Inflammatory macrophage treated with lipopolysaccharide for 4 hours (primary cell): ENCODE data around the gene CREB5.
A peak's percentile ranks its signal among the peaks of the same experiment; 100 is the strongest.

ENCODE experiments used
- DNase-seq: peaks from one replicate; pipeline ENCODE4 v3.0.0-alpha.2; 2020

CREB5 gene

DNA sequence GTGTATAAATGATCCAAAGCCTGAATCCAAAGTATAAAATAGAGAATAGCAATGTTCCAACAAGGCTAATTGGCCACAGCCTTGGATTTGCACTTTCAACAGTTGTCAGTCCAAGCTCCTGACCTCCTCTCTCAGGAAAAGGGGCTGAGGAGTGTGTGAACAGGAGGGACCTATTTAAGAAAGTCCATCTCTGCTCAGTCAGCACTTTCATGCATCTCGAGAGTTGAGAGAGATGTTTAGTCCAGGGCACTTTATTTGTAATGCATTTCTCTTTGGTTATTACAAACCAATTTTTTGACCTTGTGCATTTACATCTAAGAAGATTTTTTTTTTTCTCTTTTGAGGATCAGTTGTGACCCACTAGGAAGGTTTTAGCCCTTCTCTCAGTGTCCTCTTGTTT, 244.2 kb downstream of the CREB5 start:
- no peak for DNase-seq

GRCh38 chr7:28658381-28658780, 246.1 kb downstream of the CREB5 start:
- no peak for DNase-seq

DNA sequence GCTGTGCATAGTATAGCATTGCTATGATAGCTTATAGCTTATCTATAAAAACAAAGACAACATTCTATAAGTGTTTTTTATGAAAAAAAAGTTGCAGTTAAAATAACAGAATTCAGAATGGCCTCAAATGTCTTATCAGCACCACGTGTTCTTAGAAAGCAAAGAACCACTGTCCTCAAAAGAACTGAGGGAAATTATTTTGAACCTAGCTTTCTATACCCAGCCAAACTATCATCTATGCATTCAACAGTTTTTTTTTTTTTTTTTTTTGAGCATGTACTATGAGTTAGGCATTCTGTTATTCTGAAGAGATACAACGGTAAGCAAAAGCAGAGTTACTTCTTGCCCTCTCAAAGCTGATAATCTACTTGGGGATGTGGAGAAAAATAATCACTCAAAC, 247.8 kb downstream of the CREB5 start:
- DNase-seq: no peak

DNA sequence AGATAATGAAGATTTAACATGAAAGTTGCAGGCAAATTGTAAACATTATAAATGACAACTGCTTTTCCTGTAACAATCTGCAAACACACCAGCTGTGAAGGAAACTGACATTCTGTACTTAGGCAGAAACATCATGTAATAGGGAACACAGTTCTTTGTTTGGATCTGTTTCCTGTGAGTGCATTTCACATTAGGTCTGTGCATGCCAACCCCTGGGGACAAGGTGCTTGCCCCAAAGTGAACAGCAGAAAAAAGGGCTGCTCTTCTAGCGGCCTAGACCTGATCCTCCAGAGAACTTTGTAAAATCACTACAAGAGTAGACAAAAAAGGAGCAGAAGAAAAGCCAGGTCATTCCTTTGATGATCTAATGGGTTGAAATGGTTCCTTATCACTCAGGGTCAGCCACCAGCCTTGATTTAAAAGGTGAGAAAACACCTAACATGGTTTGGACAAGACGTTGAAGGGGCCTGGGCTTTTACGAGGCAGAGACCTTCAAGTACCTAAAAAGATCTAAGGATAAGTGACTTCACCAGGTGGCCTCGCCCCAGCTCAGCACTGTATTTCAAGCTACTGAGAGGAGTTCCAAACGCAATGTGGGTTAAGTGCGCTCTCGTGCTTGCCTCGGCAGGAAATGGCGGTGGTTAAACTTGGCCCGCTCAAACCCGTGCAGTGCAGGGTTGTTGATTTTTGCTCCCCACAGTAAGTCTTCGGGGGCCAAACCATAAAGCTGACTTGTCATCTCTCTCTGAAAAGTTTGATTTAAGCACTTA, 249.7 kb downstream of the CREB5 start:
- DNase-seq: no peak

GRCh38 chr7:28666154-28666553, 253.8 kb downstream of the CREB5 start:
- no peak for DNase-seq

DNA sequence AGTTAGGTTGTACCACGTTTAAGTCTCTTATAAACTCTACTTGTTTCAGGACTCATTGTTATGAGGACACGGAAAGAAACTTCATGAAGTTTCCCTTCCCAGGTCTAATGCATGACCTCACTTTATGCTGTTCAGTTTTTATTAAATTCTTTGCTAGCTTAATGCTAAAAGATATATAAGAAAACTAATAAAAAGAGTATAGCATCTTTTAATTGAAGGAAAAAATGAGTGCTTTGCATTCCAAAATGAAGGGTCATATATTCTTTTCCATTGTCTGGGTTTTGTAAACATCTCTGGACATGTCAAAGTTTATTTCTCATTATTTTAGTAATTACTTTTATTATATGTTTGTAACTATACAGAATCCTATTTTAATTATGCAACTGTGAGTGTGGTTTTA, 255.8 kb downstream of the CREB5 start:
- no peak for DNase-seq

DNA sequence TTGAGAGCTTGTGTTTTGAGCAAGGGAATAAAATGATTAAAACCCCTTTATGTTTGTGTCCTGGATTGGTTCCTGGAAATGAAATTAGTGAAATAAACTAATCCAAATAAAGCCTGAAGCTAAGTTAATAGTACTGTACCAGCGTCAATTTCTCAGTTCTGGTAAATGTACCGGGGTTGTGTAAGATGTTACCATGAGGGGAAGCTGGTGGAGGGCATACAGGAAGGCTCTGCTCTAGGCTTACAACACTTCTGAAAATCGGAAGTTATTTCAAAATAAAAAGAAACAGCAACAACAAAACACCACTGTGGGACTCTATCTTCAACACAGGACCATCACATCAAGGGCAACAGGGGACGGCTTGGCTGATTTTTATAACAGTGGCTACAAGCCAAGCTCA, 257.0 kb downstream of the CREB5 start:
- peak; percentile 12 for DNase-seq

DNA sequence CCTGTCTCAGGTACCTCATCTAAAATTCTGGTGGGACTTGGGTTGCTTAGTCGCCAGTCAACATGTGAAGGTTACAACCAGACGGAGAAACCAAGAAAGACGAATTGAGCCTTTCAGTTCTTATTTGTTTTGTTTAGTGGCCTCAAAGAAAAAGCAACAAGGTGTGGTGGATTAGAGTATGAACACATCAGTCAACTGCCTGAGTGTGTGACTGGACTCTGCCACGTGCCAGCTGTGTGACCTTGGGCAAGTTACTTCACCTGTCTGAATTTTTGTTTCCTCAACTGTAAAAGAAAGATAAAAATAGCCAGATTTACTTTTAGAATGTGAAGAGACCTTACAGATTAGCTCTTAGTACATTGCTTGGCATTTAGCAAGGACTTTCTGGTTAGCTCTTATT, 259.2 kb downstream of the CREB5 start:
- no peak for DNase-seq

DNA sequence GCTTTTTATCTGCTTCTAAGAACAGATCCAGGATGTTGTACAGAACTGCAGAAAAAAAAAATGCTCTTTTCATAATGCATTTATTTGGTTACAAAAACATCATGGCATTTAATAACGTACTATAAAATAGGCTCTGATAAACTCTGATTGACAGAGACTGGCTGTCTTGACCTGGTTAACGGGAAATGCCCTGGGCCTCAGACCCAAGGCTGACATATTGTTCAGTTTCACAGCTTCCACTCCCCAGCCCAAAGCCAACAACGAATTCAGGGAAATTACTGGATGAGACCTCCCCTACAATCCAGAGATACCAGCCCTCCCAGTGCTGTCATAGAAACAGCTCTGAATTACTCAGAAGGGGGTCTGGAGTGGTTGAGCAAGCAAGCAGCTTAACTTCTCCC, 260.1 kb downstream of the CREB5 start:
- DNase-seq: no peak

GRCh38 chr7:28674359-28674782, 262.1 kb downstream of the CREB5 start:
- DNase-seq: no peak

DNA sequence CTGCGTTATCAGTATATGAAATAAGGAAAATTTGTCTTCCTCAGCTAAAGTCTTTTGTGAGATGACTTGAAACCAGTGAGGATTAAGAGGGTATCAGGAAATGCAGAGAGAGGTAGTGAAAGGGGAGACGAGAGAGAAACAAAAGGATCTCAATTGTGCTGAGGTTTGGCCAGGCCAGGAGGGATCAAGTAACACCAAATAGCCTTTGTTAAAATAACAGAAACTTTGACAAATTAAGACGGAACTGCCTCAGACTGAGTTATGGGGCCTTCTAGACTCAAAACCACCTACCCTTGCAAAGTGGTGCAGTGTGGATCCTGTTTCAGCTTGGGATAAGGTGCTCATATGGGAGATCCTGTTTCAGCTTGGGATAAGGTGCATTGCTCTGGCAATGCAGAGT, 263.1 kb downstream of the CREB5 start:
- DNase-seq: no peak

GRCh38 chr7:28677668-28678067, 265.4 kb downstream of the CREB5 start:
- no peak for DNase-seq

DNA sequence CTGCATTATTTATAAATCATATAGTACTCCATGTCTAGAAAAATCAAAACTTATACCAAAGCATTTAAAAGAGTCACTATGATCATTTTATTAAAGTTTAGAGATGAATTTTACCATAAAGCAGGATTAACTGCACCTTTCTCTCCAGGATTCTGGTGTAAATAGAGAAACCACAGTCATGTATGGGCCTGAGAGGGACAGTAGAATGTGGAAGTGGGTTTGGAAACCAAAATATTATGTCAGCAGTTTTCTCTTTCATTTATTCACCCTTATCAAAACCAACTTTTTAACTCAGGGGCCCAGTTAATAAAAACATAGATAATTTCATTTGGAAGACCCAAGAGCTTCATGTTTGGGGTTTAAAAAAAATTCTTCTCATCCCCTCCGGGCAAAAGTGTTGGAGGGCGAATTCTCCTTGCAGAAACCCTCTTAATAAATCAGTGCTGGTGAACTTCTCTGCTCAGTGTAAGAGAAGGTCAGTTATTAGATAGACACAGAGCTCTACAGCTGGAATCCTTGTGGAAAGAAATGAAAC, 266.2 kb downstream of the CREB5 start:
- DNase-seq: peak; percentile 31

GRCh38 chr7:28681693-28682310, 269.5 kb downstream of the CREB5 start:
- DNase-seq: peak; percentile 18

DNA sequence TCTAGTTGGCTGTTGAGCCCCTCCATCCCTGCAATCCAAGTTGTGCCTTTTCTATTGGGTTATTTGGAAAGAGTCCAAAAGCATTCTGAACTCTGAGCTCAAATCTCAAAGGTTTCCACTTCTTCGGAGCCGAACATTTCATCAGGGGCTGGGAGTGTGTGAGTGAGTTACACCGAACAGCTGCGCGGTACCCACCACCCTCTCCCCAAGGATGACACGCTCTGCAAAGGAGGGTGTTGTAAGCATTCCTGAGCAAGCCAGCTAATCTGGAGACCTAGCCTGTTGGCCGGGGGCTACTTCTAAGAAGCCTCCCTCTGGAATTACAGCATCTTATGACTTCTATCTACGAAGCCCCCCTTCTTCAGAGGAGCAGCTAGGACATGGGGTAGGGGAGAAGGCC, 270.5 kb downstream of the CREB5 start:
- no peak for DNase-seq

GRCh38 chr7:28684650-28685241, 272.4 kb downstream of the CREB5 start:
- DNase-seq: peak; percentile 75

GRCh38 chr7:28685242-28685643, 272.9 kb downstream of the CREB5 start:
- DNase-seq: peak; percentile 57

DNA sequence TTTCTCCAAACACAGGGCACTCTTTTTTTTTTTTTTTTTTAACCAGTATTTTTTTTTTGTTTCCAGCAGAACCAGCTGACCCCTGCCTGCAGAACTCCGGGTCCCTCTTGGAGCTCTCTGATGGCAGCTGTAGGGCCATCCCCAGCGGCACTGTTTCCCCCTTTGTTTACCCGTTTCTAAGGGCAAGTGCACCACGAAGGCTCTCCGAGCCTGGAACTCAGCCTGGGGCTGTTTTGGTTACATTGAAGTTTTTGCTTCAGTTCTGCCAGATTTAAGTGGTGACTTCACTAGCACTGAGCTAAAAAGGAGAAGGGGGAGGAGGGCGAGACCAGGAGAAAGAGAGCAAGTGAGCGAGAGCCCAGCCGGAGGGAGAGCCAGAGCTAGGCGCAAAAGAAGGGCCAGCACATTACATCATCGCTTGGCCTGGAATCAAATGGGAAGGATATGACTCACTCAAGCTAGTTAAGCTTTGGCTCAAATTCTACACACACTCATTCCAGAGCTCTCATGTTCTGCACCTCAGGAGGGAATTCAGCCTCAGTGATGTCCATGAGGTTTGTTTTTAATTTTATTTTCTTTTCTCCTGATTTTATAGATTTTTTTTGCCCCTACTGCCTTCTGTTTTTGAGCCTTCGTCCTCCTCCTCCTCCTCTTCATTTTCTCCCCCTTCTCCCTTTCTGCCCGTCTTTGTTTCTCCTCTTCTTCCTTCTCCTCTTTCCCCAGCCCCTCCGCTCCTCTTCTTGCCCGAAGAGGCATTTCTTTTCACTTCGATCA, 273.5 kb downstream of the CREB5 start:
- peak; percentile 90 for DNase-seq

DNA sequence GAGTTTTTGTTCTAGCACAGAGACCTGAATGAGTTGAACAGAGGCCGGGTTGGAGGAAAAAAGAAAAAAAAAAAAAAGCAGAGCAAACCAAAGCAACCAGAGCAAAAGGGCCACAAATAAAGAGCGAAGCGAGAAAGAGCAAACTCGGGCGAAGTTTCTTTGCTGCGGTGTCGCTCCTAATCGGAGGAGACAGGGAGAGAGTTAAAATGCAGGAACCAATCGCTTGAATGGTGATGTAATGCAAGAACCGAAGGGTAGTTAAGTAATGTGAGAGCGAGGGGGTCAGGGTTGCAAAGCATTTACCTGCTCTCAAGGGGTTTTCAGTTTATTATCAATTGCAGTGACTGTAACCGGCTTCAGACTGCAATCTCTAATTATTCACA, 274.1 kb downstream of the CREB5 start:
- DNase-seq: peak; percentile 58

DNA sequence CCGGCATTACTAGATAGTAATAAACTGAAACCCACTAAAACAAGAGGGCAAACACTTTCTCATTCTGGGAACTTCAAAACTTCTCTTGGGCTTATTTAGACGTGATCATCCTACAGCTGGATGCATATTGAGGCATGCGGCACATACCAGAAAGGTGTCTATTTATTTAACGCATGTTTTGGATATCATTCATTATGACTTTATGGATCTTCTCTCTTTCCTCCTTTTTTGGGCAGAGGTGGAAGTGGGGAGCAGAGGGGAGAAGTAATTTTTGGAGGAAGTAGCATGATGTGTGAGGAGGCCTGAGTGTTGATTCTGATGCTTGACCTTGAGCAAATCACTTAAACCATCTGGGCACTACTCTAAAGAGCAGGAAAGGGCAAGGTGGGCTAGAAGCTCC, 275.2 kb downstream of the CREB5 start:
- DNase-seq: no peak

- no peak for DNase-seq
These were observed 275.9 kb downstream of the CREB5 start for GRCh38 chr7:28688174-28688573.

GRCh38 chr7:28688651-28689050, 276.3 kb downstream of the CREB5 start:
- peak; percentile 30 for DNase-seq
